AG04449 (cell line): ENCODE results near the gene SIL1.

Source experiments
- CTCF ChIA-PET: fragments of 350-600 bp; formaldehyde crosslinking; extraction: SDS; loops from one replicate; lab custom pipeline; 2021; ENCODE audit warnings: antibody characterized with exemption; lab: Yijun Ruan, JAX
- POLR2A ChIA-PET: fragments of 400-600, 350-600 bp; formaldehyde crosslinking; extraction: SDS; loops from one replicate; lab custom pipeline; 2020; ENCODE audit warnings: antibody characterized with exemption, inconsistent platforms; lab: Yijun Ruan, JAX
- DNase-seq: peaks from one replicate; pipeline ENCODE4 v3.0.0-alpha.2; 2010; ENCODE audit warnings: low read depth, low spot score
- H3K4me3 ChIP-seq: 2 replicates; pipeline ENCODE4 v1.5.1; 2011; ENCODE audit warnings: low read depth, mild to moderate bottlenecking, control low read depth, low read length
- CTCF ChIP-seq: IDR thresholded peaks from one replicate; pipeline ENCODE4 v1.5.1; 2011; ENCODE audit warnings: mild to moderate bottlenecking, moderate library complexity, low read length, control low read depth, inconsistent platforms; ENCODE audit not compliant: insufficient read depth; ENCODE audit errors: missing control alignments

SIL1 gene

GRCh38 chr5:138960145-138960692, 237.9 kb downstream of the SIL1 start:
- POLR2A ChIA-PET: no interaction called here
- CTCF ChIA-PET: interaction anchor here (0.8 to 1.1 kb wide), 2 partner anchors 9 to 381 kb away, joined by 3 read pairs; no protein-coding TSS in a partner anchor
- DNase-seq: no peak
- H3K4me3 ChIP-seq: no peak overlapping the region
- no peak for TF ChIP-seq CTCF

- CTCF ChIA-PET: no interaction called here
- no peak overlapping the region for H3K4me3 ChIP-seq
- no peak for TF ChIP-seq CTCF
- no peak for DNase-seq
- POLR2A ChIA-PET: no interaction called here
Measured at GRCh38 chr5:138956801-138957200, 241.4 kb downstream of the SIL1 start.

GRCh38 chr5:138955671-138956295, 242.4 kb downstream of the SIL1 start:
- ChIA-PET POLR2A (no interaction called here), CTCF (no interaction called here)
- DNase-seq: no peak
- H3K4me3 ChIP-seq: no peak overlapping the region
- no peak for TF ChIP-seq CTCF

- no peak for TF ChIP-seq CTCF
- ChIA-PET CTCF (no interaction called here), POLR2A (no interaction called here)
- DNase-seq: no peak
- H3K4me3 ChIP-seq: no peak overlapping the region
Measured at GRCh38 chr5:138955013-138955660, 243.0 kb downstream of the SIL1 start.

- ChIA-PET POLR2A (no interaction called here), CTCF (interaction anchor here (0.6 to 1.5 kb wide), 2 partner anchors 164 to 307 kb away, joined by 3 to 4 read pairs; no protein-coding TSS in a partner anchor)
- TF ChIP-seq CTCF: no peak
- no peak overlapping the region for H3K4me3 ChIP-seq
- no peak for DNase-seq
Measured at GRCh38 chr5:138954257-138955012, 243.7 kb downstream of the SIL1 start.
